Gastroesophageal sphincter (tissue), 3 donors: ENCODE results near the gene CEBPA.

Source experiments
- CTCF ChIP-seq, 4 experiments: fragments of 200-600 bp in 2 of 4; fragments of 450-650 bp in 2 of 4; sonication (generic) in 1 of 4; IDR thresholded peaks; one replicate each; pipeline ENCODE4 v1.5.1; 2017 to 2019; ENCODE audit warnings: antibody characterized with exemption in 4 of 4, mild to moderate bottlenecking in 2 of 4, moderate library complexity in 2 of 4
- EP300 ChIP-seq: sonication (generic); formaldehyde crosslinking; IDR thresholded peaks from one replicate; pipeline ENCODE4 v1.6.1; 2017; ENCODE audit warnings: antibody characterized with exemption, mild to moderate bottlenecking
- POLR2A ChIP-seq, 2 donors: fragments of 450-650 bp; IDR thresholded peaks; one replicate each; pipeline ENCODE4 v1.6.1; 2017; ENCODE audit warnings: antibody characterized with exemption in 2 of 2, mild to moderate bottlenecking in 2 of 2, moderate library complexity in 1 of 2
- POLR2AphosphoS5 ChIP-seq: sonication (generic); formaldehyde crosslinking; IDR thresholded peaks from one replicate; pipeline ENCODE4 v1.6.1; 2017; ENCODE audit warnings: antibody characterized with exemption

DNA sequence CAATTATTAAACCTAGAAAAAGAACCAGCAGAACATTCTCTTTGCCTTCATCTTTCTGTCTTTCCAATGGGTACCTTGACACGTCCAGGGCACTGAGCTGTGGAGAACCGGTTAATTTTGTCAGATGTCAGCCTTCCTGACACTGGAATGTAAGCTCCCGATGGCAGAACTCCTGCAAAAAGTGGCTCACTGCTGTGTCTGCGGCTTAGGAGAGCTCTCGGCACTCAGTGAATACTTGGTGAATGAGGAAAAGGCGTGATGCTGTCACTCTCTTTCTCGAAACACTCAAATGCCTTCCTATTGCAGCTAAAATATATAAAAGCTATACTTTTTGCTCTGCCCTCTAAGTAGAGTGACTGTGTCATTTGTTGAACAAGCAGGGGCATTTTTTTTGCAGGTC lies 17.6 kb downstream of the CEBPA start:
- TF ChIP-seq CTCF (IDR thresholded peaks at IDR 0.05) (no peak), POLR2A (IDR thresholded peaks at IDR 0.05) (no peak), POLR2AphosphoS5 (no peak), EP300 (no peak)
